ENCODE data around the gene TNK2.

The TNK2 gene

DNA sequence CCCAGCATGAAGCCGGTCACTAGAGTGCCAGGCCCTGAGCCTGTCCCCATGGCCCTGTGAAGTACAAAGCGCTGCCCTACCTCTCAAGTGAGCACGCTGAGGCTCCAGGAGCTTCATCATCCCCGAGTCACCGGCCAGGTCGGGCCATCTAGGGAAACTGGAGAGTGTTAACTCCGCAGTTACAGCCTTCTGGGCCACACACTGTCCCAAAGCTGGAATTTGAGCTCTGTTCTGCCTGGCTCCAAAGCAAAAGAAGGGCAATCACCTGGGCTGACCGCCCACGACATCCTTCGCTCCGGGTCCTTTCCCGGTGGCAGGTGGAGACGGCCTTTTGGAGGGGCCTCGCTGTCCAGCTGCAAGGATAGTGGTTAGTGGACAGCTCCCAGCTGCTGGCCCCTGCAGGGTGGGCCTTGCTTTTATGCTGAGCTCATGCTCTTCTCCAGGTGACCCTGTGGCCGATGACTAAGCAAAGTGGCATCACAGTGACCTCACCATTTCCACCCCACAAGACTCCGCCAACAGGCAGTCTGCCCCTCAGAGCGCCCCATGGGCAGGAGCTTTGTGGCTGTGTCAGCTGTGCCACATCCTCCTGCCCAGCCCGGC lies 93.1 kb downstream of the TNK2 start:
- DNase-seq: no peak

DNA sequence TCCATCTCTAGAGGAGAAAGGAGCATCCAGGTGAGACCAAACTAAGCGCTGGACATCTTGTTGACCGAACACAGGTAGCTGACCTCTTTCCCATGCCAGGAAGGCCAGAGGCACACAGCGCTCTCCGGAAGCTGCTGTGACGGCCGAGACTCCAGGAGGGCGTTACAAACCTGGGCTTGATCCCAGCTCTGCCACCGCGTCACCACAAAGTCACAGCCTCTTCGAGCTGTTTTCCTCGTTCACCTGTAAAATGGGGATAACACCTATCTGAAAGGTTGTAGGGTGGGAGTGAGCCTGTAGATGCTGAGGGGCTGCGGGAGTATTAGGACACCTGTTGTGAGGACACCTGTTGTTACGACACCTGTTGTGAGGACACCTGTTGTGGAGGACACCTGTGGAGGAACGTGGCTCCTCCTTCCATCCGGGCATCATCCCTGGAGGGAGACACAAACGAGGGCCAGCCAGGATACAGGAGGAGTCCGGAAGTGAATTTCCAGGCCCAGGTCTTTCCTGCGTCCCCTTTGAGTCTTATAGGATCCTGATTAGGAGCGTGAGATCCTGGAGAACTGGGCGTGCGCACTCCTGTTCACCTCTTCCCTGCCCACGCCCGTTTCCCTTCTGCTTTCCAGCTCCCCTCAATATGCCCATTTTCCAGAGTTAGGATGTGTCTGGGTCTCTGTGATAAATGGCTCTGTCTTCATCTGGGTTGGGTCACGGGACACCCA lies 94.3 kb downstream of the TNK2 start:
- DNase-seq: no peak

Data from NCI-H1092 (cell line).